Neural crest cell (in vitro differentiated cells): Measurements from ENCODE around the gene SSH2. TPM values are rescaled to one million over a fixed set of nuclear protein-coding genes. Genes with fewer than 3 reads are reported as not detected.

Source experiments
- DNase-seq: peaks from one replicate; pipeline ENCODE4 v3.0.0; 2021; ENCODE audit warnings: low read depth, mixed read lengths, low spot score
- H3K27ac Mint-ChIP-seq: one replicate; pipeline ENCODE4 v1.8.0; 2021; ENCODE audit warnings: mild to moderate bottlenecking, mixed read lengths; ENCODE audit not compliant: unreplicated experiment
- H3K27me3 Mint-ChIP-seq: 2 replicates; pipeline ENCODE4 v1.8.0; 2021; ENCODE audit warnings: low read depth, mild to moderate bottlenecking, mixed read lengths
- H3K36me3 Mint-ChIP-seq: 2 replicates; pipeline ENCODE4 v1.8.0; 2021; ENCODE audit warnings: low read depth, mild to moderate bottlenecking, mixed read lengths
- H3K4me1 Mint-ChIP-seq: 2 replicates; pipeline ENCODE4 v1.8.0; 2021; ENCODE audit warnings: mixed read lengths
- H3K4me3 Mint-ChIP-seq: one replicate; pipeline ENCODE4 v1.8.0; 2021; ENCODE audit warnings: mild to moderate bottlenecking, mixed read lengths
- H3K9me3 Mint-ChIP-seq: 2 replicates; pipeline ENCODE4 v1.8.0; 2021; ENCODE audit warnings: mixed read lengths
- CTCF ChIP-seq: fragments of 200-600 bp; sonication (generic); conservative IDR thresholded peaks from 2 replicates; pipeline ENCODE4 v1.5.0; 2021; ENCODE audit warnings: antibody characterized with exemption, mild to moderate bottlenecking
- total RNA-seq: library from RNA; stranded (reverse); gene quantifications from 2 replicates; pipeline ENCODE4 v1.2.1, GENCODE V29; 2021

SSH2 gene
- total RNA-seq, 1 donor from 2014 or later = 29.2 TPM

- DNase-seq = no peak
- Mint-ChIP-seq H3K4me3 (no peak overlapping the region), H3K4me1 (peaks cover 33% of the 10 kb centered on the region), H3K27ac (no peak overlapping the region), H3K9me3 (no peaks in the 10 kb centered on the region), H3K36me3 (no peaks in the 10 kb centered on the region), H3K27me3 (no peaks in the 10 kb centered on the region)
- no peak for TF ChIP-seq CTCF
Measured at GRCh38 chr17:29847118-29847517, 82.9 kb downstream of the SSH2 start.

GRCh38 chr17:29846298-29846697 is 83.7 kb downstream of the SSH2 start:
- H3K9me3 Mint-ChIP-seq = no peaks in the 10 kb centered on the region
- H3K36me3 Mint-ChIP-seq = no peaks in the 10 kb centered on the region
- H3K4me3 Mint-ChIP-seq = no peak overlapping the region
- H3K27ac Mint-ChIP-seq = no peak overlapping the region
- no peak for TF ChIP-seq CTCF
- no peaks in the 10 kb centered on the region for H3K27me3 Mint-ChIP-seq
- peaks cover 33% of the 10 kb centered on the region for H3K4me1 Mint-ChIP-seq
- DNase-seq = no peak

- TF ChIP-seq CTCF = no peak
- no peak overlapping the region for H3K4me3 Mint-ChIP-seq
- H3K4me1 Mint-ChIP-seq = peaks cover 29% of the 10 kb centered on the region
- no peaks in the 10 kb centered on the region for H3K36me3 Mint-ChIP-seq
- no peaks in the 10 kb centered on the region for H3K27me3 Mint-ChIP-seq
- H3K27ac Mint-ChIP-seq = no peak overlapping the region
- H3K9me3 Mint-ChIP-seq = no peaks in the 10 kb centered on the region
- no peak for DNase-seq
Measured at GRCh38 chr17:29844339-29845048, 85.5 kb downstream of the SSH2 start.

GRCh38 chr17:29840884-29841283 is 89.1 kb downstream of the SSH2 start:
- Mint-ChIP-seq H3K4me3 (no peak overlapping the region), H3K9me3 (no peaks in the 10 kb centered on the region), H3K36me3 (no peaks in the 10 kb centered on the region), H3K4me1 (peaks cover 14% of the 10 kb centered on the region), H3K27me3 (no peaks in the 10 kb centered on the region), H3K27ac (no peak overlapping the region)
- no peak for DNase-seq
- TF ChIP-seq CTCF = no peak

GRCh38 chr17:29839656-29840055 is 90.4 kb downstream of the SSH2 start:
- Mint-ChIP-seq H3K9me3 (no peaks in the 10 kb centered on the region), H3K4me3 (no peak overlapping the region), H3K27ac (no peak overlapping the region), H3K27me3 (no peaks in the 10 kb centered on the region), H3K4me1 (peaks cover 9% of the 10 kb centered on the region), H3K36me3 (no peaks in the 10 kb centered on the region)
- DNase-seq = no peak
- TF ChIP-seq CTCF = no peak
